Body of pancreas (tissue), 4 donors: ENCODE results near the gene APBA2. TPM values are rescaled to one million over a fixed set of nuclear protein-coding genes. Genes with fewer than 3 reads are reported as not detected.

ENCODE experiments used
- ATAC-seq: fragments of 150-250 bp; one replicate; pipeline ENCODE4 v1.9.1; 2016
- DNase-seq, 4 donors: peaks; one replicate each; pipeline ENCODE4 v3.0.0-alpha.2; 2019
- H3K27ac ChIP-seq, 4 donors: fragments of 200-600 bp; sonication (generic); 1 replicate in 3 of 4; 2 replicates in 1 of 4; pipeline versions ENCODE4 v1.5.1 to v1.6.1; 2016 to 2019; ENCODE audit warnings: mild to moderate bottlenecking in 1 of 4, mixed read lengths in 1 of 4, moderate library complexity in 1 of 4
- H3K27me3 ChIP-seq, 2 donors: fragments of 200-600 bp; sonication (generic); one replicate each; pipeline ENCODE4 v1.6.0; 2016; ENCODE audit warnings: mild to moderate bottlenecking in 1 of 2
- H3K36me3 ChIP-seq, 2 donors: fragments of 200-600 bp; sonication (generic); replicated peaks in 1 of 2; 2 replicates each; pipeline ENCODE4 v1.5.1; 2016; ENCODE audit warnings: low read depth in 2 of 2; ENCODE audit not compliant: insufficient read depth in 1 of 2
- H3K4me1 ChIP-seq: fragments of 200-600 bp; sonication (generic); one replicate; pipeline ENCODE4 v1.6.0; 2016
- H3K4me3 ChIP-seq, 2 donors: fragments of 200-600 bp; sonication (generic); 1 replicate in 1 of 2; 2 replicates in 1 of 2; pipeline ENCODE4 v1.5.1; 2016 to 2019
- H3K9me3 ChIP-seq, 3 donors: fragments of 200-600 bp; sonication (generic); 1 replicate in 2 of 3; 2 replicates in 1 of 3; pipeline ENCODE4 v1.5.1; 2016
- POLR2A ChIP-seq, 3 donors: fragments of 450-650 bp; IDR thresholded peaks; one replicate each; pipeline ENCODE4 v1.6.1; 2016; ENCODE audit warnings: antibody characterized with exemption in 3 of 3, mild to moderate bottlenecking in 2 of 3
- WGBS, 2 donors: methylation state at CpG; one replicate each; pipeline ENCODE4 v1.1.5; 2017; 5-methylcytosine and 5-hydroxymethylcytosine counted together
- intact Hi-C: fragments of 100-400 bp; cut with DNase I; formaldehyde crosslinking; loops from one replicate; pipeline ENCODE4 v1.15.1; 2023
- total RNA-seq, 2 donors: library from RNA; depleted of rRNA; stranded (reverse); fragments of >200 nt; gene quantifications; one replicate each; pipeline ENCODE4 v1.1.0, GENCODE V29; 2016
- TF ChIP-seq, protein P1 (sequence below), 7 experiments: fragments of 450-650 bp in 4 of 7; fragments of 200-600 bp in 3 of 7; sonication (generic) in 3 of 7; IDR thresholded peaks; one replicate each; pipeline ENCODE4 v1.5.1; 2016 to 2019; ENCODE audit warnings: antibody characterized with exemption in 7 of 7

The APBA2 gene
- total RNA-seq, 2 donors from 2014 or later = 13.2 to 29.0 TPM

- Histone ChIP-seq H3K4me3 (no peak overlapping the region), H3K4me1 (no peaks in the 10 kb centered on the region), H3K27ac (no peak overlapping the region), H3K9me3 (no peaks in the 10 kb centered on the region), H3K36me3 (no peaks in the 10 kb centered on the region), H3K27me3 (no peaks in the 10 kb centered on the region)
- TF ChIP-seq, protein P1, sequence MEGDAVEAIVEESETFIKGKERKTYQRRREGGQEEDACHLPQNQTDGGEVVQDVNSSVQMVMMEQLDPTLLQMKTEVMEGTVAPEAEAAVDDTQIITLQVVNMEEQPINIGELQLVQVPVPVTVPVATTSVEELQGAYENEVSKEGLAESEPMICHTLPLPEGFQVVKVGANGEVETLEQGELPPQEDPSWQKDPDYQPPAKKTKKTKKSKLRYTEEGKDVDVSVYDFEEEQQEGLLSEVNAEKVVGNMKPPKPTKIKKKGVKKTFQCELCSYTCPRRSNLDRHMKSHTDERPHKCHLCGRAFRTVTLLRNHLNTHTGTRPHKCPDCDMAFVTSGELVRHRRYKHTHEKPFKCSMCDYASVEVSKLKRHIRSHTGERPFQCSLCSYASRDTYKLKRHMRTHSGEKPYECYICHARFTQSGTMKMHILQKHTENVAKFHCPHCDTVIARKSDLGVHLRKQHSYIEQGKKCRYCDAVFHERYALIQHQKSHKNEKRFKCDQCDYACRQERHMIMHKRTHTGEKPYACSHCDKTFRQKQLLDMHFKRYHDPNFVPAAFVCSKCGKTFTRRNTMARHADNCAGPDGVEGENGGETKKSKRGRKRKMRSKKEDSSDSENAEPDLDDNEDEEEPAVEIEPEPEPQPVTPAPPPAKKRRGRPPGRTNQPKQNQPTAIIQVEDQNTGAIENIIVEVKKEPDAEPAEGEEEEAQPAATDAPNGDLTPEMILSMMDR (IDR thresholded peaks at IDR 0.05) = no peak
- TF ChIP-seq POLR2A (IDR thresholded peaks at IDR 0.05) = no peak
- ATAC-seq = no peak
- 82 to 89% methylated on average over 11 of the region's 11 CpGs for WGBS, 2 donors
- intact Hi-C loops = no loop called here
- DNase-seq = peak in 2 of 4 donors; percentile 2 to 10
These were observed 242.9 kb downstream of the APBA2 start for GRCh38 chr15:29128671-29129070.

DNA sequence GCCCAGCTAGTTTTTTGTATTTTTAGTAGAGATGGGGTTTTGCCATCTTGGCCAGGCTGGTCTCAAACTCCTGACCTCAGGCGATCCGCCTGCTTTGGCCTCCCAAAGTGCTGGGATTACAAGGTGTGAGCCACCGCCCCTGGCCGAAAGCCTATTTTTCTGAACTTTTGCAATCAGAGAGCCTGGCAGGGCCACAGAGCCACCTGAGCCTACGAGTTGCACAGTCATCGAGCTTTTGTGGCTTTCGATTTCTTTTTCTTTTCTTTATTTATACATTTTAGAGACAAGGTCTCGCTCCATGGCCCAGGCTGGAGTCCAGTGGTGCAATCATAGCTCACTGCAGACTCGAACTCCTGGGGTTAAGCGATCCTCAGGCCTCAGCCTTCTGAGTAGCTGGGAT is 243.4 kb downstream of the APBA2 start:
- no peaks in the 10 kb centered on the region for H3K4me1 ChIP-seq
- peak in 1 of 4 donors; percentile 1 for DNase-seq
- no peaks in the 10 kb centered on the region for H3K36me3 ChIP-seq
- no peak overlapping the region for H3K4me3 ChIP-seq
- intact Hi-C loops = no loop called here
- no peaks in the 10 kb centered on the region for H3K27me3 ChIP-seq
- H3K9me3 ChIP-seq = no peaks in the 10 kb centered on the region
- 88 to 92% methylated on average over 10 of the region's 10 CpGs for WGBS, 2 donors
- ATAC-seq = no peak
- no peak overlapping the region for H3K27ac ChIP-seq
- no peak for TF ChIP-seq POLR2A (IDR thresholded peaks at IDR 0.05)
- TF ChIP-seq, protein P1 (IDR thresholded peaks at IDR 0.05) = no peak

DNA sequence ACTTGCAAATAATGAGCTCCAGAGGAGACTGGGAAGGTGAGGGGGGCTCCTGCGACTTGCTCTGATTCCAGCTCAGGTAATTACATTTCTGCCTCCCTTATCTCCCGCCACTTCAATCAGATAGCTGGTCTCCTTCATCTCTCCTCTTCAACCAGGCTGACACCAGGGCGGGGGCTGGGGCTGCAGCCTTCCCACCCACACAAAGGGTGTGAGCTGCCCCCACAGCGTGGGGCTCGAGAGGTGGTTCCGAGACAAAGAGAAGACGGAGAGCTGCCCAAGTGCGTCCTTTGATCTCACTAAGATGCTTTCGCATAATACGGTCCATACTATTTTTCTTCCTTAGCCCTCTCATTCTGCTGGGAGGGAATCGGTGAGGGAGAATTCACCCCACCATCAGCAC is 244.2 kb downstream of the APBA2 start:
- no peak overlapping the region for H3K27ac ChIP-seq
- H3K4me1 ChIP-seq = no peaks in the 10 kb centered on the region
- no peaks in the 10 kb centered on the region for H3K9me3 ChIP-seq
- H3K4me3 ChIP-seq = no peak overlapping the region
- DNase-seq (peak in 1 of 4 donors; percentile 3), ATAC-seq (no peak)
- intact Hi-C loops = no loop called here
- no peak for TF ChIP-seq POLR2A (IDR thresholded peaks at IDR 0.05)
- TF ChIP-seq, protein P1 (IDR thresholded peaks at IDR 0.05) = no peak
- no peaks in the 10 kb centered on the region for H3K27me3 ChIP-seq
- 81 to 85% methylated on average over 10 to 11 of the region's 11 CpGs for WGBS, 2 donors
- no peaks in the 10 kb centered on the region for H3K36me3 ChIP-seq

- ATAC-seq (no peak), DNase-seq (no peak)
- H3K4me3 ChIP-seq = no peak overlapping the region
- H3K36me3 ChIP-seq = no peaks in the 10 kb centered on the region
- no peaks in the 10 kb centered on the region for H3K27me3 ChIP-seq
- H3K27ac ChIP-seq = no peak overlapping the region
- intact Hi-C loops = no loop called here
- TF ChIP-seq POLR2A (IDR thresholded peaks at IDR 0.05) = no peak
- H3K9me3 ChIP-seq = no peaks in the 10 kb centered on the region
- H3K4me1 ChIP-seq = no peaks in the 10 kb centered on the region
- WGBS, 2 donors = 63 to 64% methylated on average over 6 of the region's 6 CpGs
These were observed 244.7 kb downstream of the APBA2 start for GRCh38 chr15:29130476-29130875.

DNA sequence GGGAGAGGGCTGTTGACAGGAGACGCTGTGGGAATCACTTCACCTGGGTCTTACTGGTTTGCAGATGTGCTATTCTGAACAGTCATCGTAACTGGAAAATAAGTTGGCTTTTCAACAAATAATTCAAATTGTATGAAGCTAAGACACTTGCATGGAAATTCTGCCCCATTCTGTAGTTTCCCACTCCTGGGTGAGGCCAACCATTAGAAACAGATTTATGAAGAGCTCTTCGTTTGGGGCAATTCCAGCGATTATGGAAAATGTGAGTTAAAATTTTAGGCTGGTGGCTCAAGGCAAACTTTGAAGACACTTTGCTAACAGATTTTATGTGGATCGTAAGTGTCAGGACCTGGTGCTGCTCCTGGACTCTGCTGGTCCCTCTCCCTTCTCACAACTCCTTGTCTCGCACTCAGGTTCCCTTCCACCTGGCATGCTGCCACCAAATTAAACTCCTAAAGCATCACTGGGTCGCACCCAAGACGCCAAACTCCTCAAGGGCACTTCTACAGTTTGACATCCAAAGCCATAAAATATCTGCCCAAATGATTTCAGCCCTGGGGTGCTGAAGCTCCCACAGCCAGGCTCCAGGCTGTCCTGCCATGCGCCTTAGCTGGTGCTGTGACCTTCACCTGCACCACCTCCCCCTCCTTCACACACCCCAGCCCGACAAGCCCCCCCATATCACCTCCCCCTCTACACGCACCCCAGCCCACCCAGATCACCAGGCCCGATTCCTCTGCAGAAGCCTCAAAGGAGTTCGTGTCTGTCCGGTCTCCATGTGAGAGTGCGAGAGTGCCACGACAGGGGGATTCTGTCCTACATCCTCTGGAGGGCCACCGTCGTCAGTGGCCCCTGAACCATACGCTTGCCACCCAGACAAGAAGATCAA is 245.4 kb downstream of the APBA2 start:
- no peaks in the 10 kb centered on the region for H3K9me3 ChIP-seq
- no peaks in the 10 kb centered on the region for H3K4me1 ChIP-seq
- H3K36me3 ChIP-seq = no peaks in the 10 kb centered on the region
- TF ChIP-seq, protein P1 (IDR thresholded peaks at IDR 0.05) = no peak
- TF ChIP-seq POLR2A (IDR thresholded peaks at IDR 0.05) = no peak
- no peak overlapping the region for H3K27ac ChIP-seq
- intact Hi-C loops = no loop called here
- ATAC-seq (no peak), DNase-seq (no peak)
- no peak overlapping the region for H3K4me3 ChIP-seq
- no peaks in the 10 kb centered on the region for H3K27me3 ChIP-seq
- WGBS, 2 donors = 71% methylated on average over 9 to 16 of the region's 19 CpGs
